RPMI7951 (cell line): ENCODE results near the gene GPN1. TPM values are rescaled to one million over a fixed set of nuclear protein-coding genes. Genes with fewer than 3 reads are reported as not detected.
"Not testable (repeated sequence)": the region's sequence is repeated elsewhere in the genome, so short reads cannot be mapped to it uniquely, and the experiment has no call there.

Source experiments
- DNase-seq: peaks from one replicate; pipeline ENCODE4 v3.0.0-alpha.2; 2012; ENCODE audit warnings: low read depth
- total RNA-seq: library from RNA; depleted of rRNA; stranded (reverse); fragments of >200 nt; shearing (Covaris generic); gene quantifications from 2 replicates; pipeline ENCODE4 v1.2.3, GENCODE V29; 2014; rRNA removed

Gene GPN1
- total RNA-seq: 61.9 and 63.3 TPM in 2 replicates

GRCh38 chr2:27628767-27629709 lies at the start of gene GPN1, which contains the start of gene CCDC121:
Gene GPN1 (plus strand): TSS chr2:27629050. CDS start chr2:27629059, 9 bp downstream.
Gene CCDC121 (minus strand): TSS chr2:27629012. CDS start chr2:27627799, 1,213 bp downstream.
- DNase-seq: peak; percentile 96

- DNase-seq: no peak
Measured at GRCh38 chr2:27581417-27582128, 47.3 kb upstream of the GPN1 start.

- no peak for DNase-seq
Measured at GRCh38 chr2:27582129-27582694, 46.6 kb upstream of the GPN1 start.

GRCh38 chr2:27582695-27583389 lies 46.0 kb upstream of the GPN1 start, which contains the start of gene ZNF512:
Gene ZNF512 (plus strand): TSS chr2:27583042. CDS start chr2:27583113, 71 bp downstream.
- DNase-seq: peak; percentile 94

- DNase-seq: peak; percentile 23
Measured at GRCh38 chr2:27583390-27583915, 45.4 kb upstream of the GPN1 start.

GRCh38 chr2:27584597-27584996 lies 44.3 kb upstream of the GPN1 start:
- no peak for DNase-seq

- DNase-seq: no peak
Measured at GRCh38 chr2:27587025-27587424, 41.8 kb upstream of the GPN1 start.

GRCh38 chr2:27588308-27588707 lies 40.5 kb upstream of the GPN1 start:
- no peak for DNase-seq

GRCh38 chr2:27591745-27592144 lies 37.1 kb upstream of the GPN1 start:
- DNase-seq: no peak

- no peak for DNase-seq
Measured at GRCh38 chr2:27593240-27593639, 35.6 kb upstream of the GPN1 start.

GRCh38 chr2:27594020-27594703 lies 34.7 kb upstream of the GPN1 start:
- not testable (repeated sequence) for DNase-seq

- DNase-seq: not testable (repeated sequence)
Measured at GRCh38 chr2:27595412-27595811, 33.4 kb upstream of the GPN1 start.

- DNase-seq: no peak
Measured at GRCh38 chr2:27596627-27597026, 32.2 kb upstream of the GPN1 start.

GRCh38 chr2:27606611-27607010 lies 22.2 kb upstream of the GPN1 start:
- DNase-seq: no peak

GRCh38 chr2:27613985-27614384 lies 14.9 kb upstream of the GPN1 start:
- DNase-seq: no peak

- DNase-seq: no peak
Measured at GRCh38 chr2:27615316-27615715, 13.5 kb upstream of the GPN1 start.

GRCh38 chr2:27621524-27621923 lies 7.3 kb upstream of the GPN1 start:
- no peak for DNase-seq

GRCh38 chr2:27622921-27623384 lies 5.9 kb upstream of the GPN1 start:
- DNase-seq: peak; percentile 85

GRCh38 chr2:27624943-27625342 lies 3.9 kb upstream of the GPN1 start:
- no peak for DNase-seq

GRCh38 chr2:27626323-27626722 lies 2.5 kb upstream of the GPN1 start:
- DNase-seq: not testable (repeated sequence)

- DNase-seq: peak; percentile 24
Measured at GRCh38 chr2:27626921-27627320, 1.9 kb upstream of the GPN1 start.
